A673 (cell line): ENCODE measurements around the gene NMU.

Experiments used
- EZH2 ChIP-seq: fragments of 200-600 bp; sonication (generic); IDR thresholded peaks from 2 replicates; pipeline ENCODE4 v1.6.1; 2017; ENCODE audit warnings: borderline replicate concordance, low read depth, mild to moderate bottlenecking, mixed read lengths, antibody characterized with exemption, low read length; ENCODE audit not compliant: poor library complexity, severe bottlenecking
- TF ChIP-seq, protein P1 (sequence below): fragments of 300-800, 200-600 bp; sonication (generic); conservative IDR thresholded peaks from 2 replicates; pipeline ENCODE4 v1.5.1; 2017; ENCODE audit warnings: low read depth, mild to moderate bottlenecking, antibody characterized with exemption, low read length, moderate library complexity, mixed read lengths

DNA sequence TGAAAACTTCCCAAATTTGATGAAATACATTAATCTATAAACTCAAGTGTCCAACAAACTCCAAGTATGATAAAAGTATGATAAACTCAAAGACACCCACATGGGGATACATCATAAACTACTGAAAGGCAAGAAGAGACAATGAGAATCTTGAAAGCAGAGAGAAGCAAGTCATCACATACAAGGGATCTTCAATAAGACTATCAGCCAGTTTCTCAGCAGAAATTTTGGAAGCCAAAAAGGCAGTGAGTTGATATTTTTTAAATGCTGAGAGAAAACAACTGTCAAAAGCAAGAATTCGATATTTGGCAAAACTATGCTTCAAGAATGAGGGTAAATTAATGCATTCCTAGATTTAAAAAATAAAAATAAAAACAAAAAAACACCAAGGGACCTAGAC, 60.6 kb downstream of the NMU start:
- TF ChIP-seq, protein P1, sequence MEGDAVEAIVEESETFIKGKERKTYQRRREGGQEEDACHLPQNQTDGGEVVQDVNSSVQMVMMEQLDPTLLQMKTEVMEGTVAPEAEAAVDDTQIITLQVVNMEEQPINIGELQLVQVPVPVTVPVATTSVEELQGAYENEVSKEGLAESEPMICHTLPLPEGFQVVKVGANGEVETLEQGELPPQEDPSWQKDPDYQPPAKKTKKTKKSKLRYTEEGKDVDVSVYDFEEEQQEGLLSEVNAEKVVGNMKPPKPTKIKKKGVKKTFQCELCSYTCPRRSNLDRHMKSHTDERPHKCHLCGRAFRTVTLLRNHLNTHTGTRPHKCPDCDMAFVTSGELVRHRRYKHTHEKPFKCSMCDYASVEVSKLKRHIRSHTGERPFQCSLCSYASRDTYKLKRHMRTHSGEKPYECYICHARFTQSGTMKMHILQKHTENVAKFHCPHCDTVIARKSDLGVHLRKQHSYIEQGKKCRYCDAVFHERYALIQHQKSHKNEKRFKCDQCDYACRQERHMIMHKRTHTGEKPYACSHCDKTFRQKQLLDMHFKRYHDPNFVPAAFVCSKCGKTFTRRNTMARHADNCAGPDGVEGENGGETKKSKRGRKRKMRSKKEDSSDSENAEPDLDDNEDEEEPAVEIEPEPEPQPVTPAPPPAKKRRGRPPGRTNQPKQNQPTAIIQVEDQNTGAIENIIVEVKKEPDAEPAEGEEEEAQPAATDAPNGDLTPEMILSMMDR, result no peak
- no peak for TF ChIP-seq EZH2
